Measurements from ENCODE around the gene TRAIP.

DNA sequence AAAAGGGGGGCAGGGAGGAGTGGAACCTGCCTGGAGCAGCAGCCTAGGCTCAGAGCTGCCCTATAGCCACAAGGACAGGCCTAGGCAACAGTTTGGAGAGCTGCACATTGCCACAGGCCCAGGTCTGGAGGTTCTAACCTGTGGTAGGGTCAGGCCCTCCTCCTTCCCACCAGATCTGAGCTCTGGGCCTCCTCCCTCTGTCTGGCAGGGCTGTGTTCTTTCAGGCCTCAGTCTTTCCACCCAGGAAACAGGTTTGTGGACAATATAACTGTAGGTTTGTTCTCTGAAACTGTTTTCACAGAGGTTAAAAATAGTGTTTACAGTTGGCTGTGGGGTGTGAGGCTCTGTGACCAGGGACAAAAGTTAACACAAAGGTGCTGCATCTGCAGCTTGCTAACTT, 22.3 kb upstream of the TRAIP start:
- TF ChIP-seq, protein P1, sequence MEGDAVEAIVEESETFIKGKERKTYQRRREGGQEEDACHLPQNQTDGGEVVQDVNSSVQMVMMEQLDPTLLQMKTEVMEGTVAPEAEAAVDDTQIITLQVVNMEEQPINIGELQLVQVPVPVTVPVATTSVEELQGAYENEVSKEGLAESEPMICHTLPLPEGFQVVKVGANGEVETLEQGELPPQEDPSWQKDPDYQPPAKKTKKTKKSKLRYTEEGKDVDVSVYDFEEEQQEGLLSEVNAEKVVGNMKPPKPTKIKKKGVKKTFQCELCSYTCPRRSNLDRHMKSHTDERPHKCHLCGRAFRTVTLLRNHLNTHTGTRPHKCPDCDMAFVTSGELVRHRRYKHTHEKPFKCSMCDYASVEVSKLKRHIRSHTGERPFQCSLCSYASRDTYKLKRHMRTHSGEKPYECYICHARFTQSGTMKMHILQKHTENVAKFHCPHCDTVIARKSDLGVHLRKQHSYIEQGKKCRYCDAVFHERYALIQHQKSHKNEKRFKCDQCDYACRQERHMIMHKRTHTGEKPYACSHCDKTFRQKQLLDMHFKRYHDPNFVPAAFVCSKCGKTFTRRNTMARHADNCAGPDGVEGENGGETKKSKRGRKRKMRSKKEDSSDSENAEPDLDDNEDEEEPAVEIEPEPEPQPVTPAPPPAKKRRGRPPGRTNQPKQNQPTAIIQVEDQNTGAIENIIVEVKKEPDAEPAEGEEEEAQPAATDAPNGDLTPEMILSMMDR (IDR thresholded peaks at IDR 0.05), result no peak
- TF ChIP-seq EZH2 (IDR thresholded peaks at IDR 0.05; ENCODE audit: borderline replicate concordance, insufficient read depth, low read depth, low read length, poor library complexity, severe bottlenecking), result no peak
